Thyroid gland (tissue), 4 donors: Measurements from ENCODE around the gene PURB.

Experiments used
- POLR2A ChIP-seq, 2 donors: fragments of 450-650 bp; IDR thresholded peaks; one replicate each; pipeline ENCODE4 v1.6.1; 2017; ENCODE audit warnings: antibody characterized with exemption in 2 of 2, mild to moderate bottlenecking in 2 of 2, moderate library complexity in 1 of 2
- TF ChIP-seq, protein P1 (sequence below), 6 experiments: fragments of 200-600 bp in 3 of 6; fragments of 450-650 bp in 3 of 6; sonication (generic) in 3 of 6; IDR thresholded peaks; one replicate each; pipeline ENCODE4 v1.5.1; 2016 to 2019; ENCODE audit warnings: antibody characterized with exemption in 6 of 6, mild to moderate bottlenecking in 2 of 6, inconsistent platforms in 1 of 6, moderate library complexity in 1 of 6

GRCh38 chr7:44893710-44894234 is 8.4 kb upstream of the PURB start:
- no peak for TF ChIP-seq POLR2A (IDR thresholded peaks at IDR 0.05)
- TF ChIP-seq, protein P1, sequence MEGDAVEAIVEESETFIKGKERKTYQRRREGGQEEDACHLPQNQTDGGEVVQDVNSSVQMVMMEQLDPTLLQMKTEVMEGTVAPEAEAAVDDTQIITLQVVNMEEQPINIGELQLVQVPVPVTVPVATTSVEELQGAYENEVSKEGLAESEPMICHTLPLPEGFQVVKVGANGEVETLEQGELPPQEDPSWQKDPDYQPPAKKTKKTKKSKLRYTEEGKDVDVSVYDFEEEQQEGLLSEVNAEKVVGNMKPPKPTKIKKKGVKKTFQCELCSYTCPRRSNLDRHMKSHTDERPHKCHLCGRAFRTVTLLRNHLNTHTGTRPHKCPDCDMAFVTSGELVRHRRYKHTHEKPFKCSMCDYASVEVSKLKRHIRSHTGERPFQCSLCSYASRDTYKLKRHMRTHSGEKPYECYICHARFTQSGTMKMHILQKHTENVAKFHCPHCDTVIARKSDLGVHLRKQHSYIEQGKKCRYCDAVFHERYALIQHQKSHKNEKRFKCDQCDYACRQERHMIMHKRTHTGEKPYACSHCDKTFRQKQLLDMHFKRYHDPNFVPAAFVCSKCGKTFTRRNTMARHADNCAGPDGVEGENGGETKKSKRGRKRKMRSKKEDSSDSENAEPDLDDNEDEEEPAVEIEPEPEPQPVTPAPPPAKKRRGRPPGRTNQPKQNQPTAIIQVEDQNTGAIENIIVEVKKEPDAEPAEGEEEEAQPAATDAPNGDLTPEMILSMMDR (IDR thresholded peaks at IDR 0.05), result no peak
